K562 (cell line): Measurements from ENCODE around the gene EIF4EBP2. TPM values are rescaled to one million over a fixed set of nuclear protein-coding genes. Genes with fewer than 3 reads are reported as not detected.

ENCODE experiments used
- CTBP1 ChIP-seq: fragments of 450-650 bp; IDR thresholded peaks from 2 replicates; pipeline ENCODE4 v1.6.1; 2016; ENCODE audit warnings: borderline replicate concordance
- DEAF1 ChIP-seq: fragments of 450-650 bp; formaldehyde crosslinking; IDR thresholded peaks from 2 replicates; pipeline ENCODE4 v1.4.0; 2020; ENCODE audit warnings: mild to moderate bottlenecking, moderate library complexity
- KAT7 ChIP-seq: sonication (generic); formaldehyde crosslinking; IDR thresholded peaks from 2 replicates; pipeline ENCODE4 v1.8.0; 2022; ENCODE audit warnings: missing genetic modification reagents, mild to moderate bottlenecking, borderline replicate concordance
- polyA plus RNA-seq, 8 experiments: library from polyadenylated mRNA; depleted of rRNA in 4 of 8; stranded (reverse) in 5 of 8; unstranded in 3 of 8; fragments of >200 nt; fragmentation: Nextera tagmentation in 2 of 8; fragmentation: Illumina TruSeq in 1 of 8; extraction: Ambion mirVana in 2 of 8; extraction: Trizol in 1 of 8; gene quantifications; 2 replicates each; pipeline versions ENCODE4 v1.2.1 to v1.2.3, GENCODE V29; 2011 to 2014; ENCODE audit warnings: inconsistent platforms in 1 of 8, missing spikeins in 1 of 8
- total RNA-seq, 7 experiments: library from RNA; depleted of rRNA in 6 of 7; stranded (reverse); fragments of >200 nt in 6 of 7; fragmentation: Illumina TruSeq in 2 of 7; extraction: Trizol in 2 of 7; gene quantifications; 2 replicates each; pipeline versions ENCODE4 v1.2.1 to v1.2.3, GENCODE V29; 2011 to 2021; ENCODE audit warnings: low replicate concordance in 1 of 7
- TF ChIP-seq, protein P1 (sequence below), 2 experiments: fragments of 450-650 bp; formaldehyde crosslinking in 1 of 2; IDR thresholded peaks; 2 replicates each; pipeline versions ENCODE4 v1.4.0 to v1.6.1; 2014 to 2020; ENCODE audit warnings: mild to moderate bottlenecking in 2 of 2, borderline replicate concordance in 1 of 2, low read depth in 1 of 2
- TF ChIP-seq, protein P2 (sequence below), 2 experiments: fragments of 150-350 bp in 1 of 2; IDR thresholded peaks; 2 replicates each; pipeline ENCODE4 v1.6.1; 2012 to 2016; ENCODE audit warnings: low read depth in 2 of 2, low read length in 2 of 2, mild to moderate bottlenecking in 1 of 2, moderate library complexity in 1 of 2

The EIF4EBP2 gene
- total and polyA plus RNA-seq, 9 of the 15 experiments (the other 6 are each of a cell fraction or from before 2014, with no cell fraction given) = 16.1 to 67.5 (median 38.3) TPM

DNA sequence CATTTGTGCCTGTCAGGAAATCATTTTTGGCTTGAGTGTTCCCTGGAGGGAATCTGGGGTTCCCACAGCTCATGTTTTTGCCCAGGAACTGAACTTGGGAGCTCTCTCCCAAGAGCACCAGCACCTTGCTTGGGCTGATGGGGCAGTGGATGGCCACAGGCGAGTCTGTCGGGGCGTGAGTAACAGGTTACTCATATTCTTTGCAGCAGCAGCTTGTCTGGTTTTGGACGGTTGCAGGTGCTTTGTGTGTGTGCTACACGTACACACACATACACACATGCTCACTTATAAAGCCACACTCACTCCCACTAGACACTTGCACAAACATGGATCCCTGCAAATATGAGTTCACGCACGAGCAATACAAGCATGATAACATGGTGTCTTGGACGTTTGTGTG, 71.7 kb downstream of the EIF4EBP2 start (continued):
- TF ChIP-seq, protein P1, sequence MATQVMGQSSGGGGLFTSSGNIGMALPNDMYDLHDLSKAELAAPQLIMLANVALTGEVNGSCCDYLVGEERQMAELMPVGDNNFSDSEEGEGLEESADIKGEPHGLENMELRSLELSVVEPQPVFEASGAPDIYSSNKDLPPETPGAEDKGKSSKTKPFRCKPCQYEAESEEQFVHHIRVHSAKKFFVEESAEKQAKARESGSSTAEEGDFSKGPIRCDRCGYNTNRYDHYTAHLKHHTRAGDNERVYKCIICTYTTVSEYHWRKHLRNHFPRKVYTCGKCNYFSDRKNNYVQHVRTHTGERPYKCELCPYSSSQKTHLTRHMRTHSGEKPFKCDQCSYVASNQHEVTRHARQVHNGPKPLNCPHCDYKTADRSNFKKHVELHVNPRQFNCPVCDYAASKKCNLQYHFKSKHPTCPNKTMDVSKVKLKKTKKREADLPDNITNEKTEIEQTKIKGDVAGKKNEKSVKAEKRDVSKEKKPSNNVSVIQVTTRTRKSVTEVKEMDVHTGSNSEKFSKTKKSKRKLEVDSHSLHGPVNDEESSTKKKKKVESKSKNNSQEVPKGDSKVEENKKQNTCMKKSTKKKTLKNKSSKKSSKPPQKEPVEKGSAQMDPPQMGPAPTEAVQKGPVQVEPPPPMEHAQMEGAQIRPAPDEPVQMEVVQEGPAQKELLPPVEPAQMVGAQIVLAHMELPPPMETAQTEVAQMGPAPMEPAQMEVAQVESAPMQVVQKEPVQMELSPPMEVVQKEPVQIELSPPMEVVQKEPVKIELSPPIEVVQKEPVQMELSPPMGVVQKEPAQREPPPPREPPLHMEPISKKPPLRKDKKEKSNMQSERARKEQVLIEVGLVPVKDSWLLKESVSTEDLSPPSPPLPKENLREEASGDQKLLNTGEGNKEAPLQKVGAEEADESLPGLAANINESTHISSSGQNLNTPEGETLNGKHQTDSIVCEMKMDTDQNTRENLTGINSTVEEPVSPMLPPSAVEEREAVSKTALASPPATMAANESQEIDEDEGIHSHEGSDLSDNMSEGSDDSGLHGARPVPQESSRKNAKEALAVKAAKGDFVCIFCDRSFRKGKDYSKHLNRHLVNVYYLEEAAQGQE (IDR thresholded peaks at IDR 0.05; ENCODE audit: borderline replicate concordance) = no peak
- TF ChIP-seq, protein P1 (CRISPR knock-in tag; IDR thresholded peaks at IDR 0.05; ENCODE audit: low read depth) = no peak
- TF ChIP-seq KAT7 (CRISPR knock-in tag) (no peak), CTBP1 (no peak), DEAF1 (no peak)
- TF ChIP-seq, protein P2, sequence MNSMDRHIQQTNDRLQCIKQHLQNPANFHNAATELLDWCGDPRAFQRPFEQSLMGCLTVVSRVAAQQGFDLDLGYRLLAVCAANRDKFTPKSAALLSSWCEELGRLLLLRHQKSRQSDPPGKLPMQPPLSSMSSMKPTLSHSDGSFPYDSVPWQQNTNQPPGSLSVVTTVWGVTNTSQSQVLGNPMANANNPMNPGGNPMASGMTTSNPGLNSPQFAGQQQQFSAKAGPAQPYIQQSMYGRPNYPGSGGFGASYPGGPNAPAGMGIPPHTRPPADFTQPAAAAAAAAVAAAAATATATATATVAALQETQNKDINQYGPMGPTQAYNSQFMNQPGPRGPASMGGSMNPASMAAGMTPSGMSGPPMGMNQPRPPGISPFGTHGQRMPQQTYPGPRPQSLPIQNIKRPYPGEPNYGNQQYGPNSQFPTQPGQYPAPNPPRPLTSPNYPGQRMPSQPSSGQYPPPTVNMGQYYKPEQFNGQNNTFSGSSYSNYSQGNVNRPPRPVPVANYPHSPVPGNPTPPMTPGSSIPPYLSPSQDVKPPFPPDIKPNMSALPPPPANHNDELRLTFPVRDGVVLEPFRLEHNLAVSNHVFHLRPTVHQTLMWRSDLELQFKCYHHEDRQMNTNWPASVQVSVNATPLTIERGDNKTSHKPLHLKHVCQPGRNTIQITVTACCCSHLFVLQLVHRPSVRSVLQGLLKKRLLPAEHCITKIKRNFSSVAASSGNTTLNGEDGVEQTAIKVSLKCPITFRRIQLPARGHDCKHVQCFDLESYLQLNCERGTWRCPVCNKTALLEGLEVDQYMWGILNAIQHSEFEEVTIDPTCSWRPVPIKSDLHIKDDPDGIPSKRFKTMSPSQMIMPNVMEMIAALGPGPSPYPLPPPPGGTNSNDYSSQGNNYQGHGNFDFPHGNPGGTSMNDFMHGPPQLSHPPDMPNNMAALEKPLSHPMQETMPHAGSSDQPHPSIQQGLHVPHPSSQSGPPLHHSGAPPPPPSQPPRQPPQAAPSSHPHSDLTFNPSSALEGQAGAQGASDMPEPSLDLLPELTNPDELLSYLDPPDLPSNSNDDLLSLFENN (IDR thresholded peaks at IDR 0.05; ENCODE audit: low read depth in 2 of 2, low read length in 2 of 2) = no peak
